DMS53 treated with DMSO at 0.1 percent for 48 hours (cell line): ENCODE measurements around the gene CFAP77.
A peak's percentile ranks its signal among the peaks of the same experiment; 100 is the strongest.

Experiments used
- DNase-seq: peaks from one replicate; lab custom pipeline; 2025; ENCODE audit not compliant: unreplicated experiment; lab: John Stamatoyannopoulos, UW

Gene CFAP77

GRCh38 chr9:132514011-132514744 is 104.2 kb downstream of the CFAP77 start:
- no peak for DNase-seq

DNA sequence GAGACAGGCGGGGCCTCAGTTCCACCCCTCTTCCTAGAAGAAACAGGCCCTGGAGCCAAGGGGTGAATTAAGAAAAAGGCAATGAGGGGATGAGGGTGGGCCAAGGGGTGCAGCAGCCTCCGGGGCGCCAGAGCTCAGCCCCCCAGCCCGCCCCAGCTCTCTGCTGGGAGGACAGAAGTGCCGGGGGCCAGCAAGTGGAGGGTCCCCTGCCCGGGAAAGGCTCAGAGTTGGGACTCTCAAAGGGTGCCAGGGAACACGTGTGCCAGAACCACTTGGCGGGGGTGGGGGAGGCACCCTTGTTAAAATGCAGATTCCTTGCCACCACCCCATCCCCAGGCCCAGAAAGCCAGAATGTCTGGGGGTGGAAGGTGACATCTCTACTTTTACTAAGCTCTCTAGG is 104.8 kb downstream of the CFAP77 start:
- DNase-seq = no peak

GRCh38 chr9:132516301-132516700 is 106.3 kb downstream of the CFAP77 start:
- DNase-seq = no peak

DNA sequence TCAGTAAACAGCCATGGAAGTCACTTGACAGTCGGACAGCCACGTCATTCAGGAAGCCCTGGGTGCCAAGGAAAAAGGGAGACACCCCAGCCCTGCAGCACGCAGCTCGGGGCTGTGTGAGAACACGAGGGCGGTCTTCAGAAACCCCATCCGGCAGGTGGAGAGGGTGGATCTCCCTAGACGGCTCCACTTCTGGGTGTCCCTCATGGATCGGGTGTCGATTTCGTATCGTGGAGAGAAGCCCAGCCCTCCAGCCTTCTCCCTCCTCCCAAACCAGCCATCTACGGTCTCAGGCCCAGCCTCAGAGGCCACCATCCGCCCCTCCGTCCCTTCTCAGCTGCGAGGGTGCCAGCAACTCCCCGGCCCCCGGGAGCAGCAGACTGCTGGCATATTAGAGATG is 106.9 kb downstream of the CFAP77 start:
- peak; percentile 9 for DNase-seq

DNA sequence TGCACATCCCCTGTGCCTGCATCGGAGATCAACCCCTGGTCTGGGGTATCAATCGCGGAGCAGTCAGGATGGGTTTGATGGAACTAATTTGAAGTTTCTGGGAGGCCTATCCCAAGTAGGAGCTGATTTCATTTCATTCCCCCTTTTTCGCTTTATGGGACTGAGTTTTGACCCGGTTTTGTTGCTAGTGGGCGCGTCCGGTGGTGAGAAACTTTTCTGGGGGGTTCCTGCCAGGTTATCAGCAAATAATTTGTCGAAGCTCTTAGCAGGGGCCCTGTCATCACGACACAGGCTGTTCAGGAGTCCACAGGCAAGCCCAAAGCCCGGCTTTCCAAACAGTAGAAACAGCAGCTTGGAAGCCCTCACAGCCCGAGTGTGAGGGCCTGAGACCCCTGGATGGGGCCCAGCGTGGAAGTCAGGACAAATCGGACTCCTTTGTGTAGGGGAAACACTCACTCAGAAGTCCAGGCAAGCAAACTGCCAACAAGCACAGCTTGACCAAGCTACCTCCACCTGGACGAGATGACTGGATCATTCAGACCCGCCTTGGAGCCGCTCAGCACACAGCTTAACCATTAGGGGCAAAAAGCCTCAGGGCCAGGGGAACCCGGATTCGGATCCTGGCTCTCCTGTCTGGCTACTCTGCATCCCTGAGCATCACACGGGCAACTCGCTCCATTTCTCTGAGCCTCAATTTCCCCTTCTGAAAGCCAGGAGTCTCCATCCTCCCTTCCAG is 108.0 kb downstream of the CFAP77 start:
- no peak for DNase-seq

- DNase-seq = no peak
Measured at GRCh38 chr9:132518626-132519025, 108.6 kb downstream of the CFAP77 start.

- no peak for DNase-seq
Measured at GRCh38 chr9:132519033-132519432, 109.0 kb downstream of the CFAP77 start.

DNA sequence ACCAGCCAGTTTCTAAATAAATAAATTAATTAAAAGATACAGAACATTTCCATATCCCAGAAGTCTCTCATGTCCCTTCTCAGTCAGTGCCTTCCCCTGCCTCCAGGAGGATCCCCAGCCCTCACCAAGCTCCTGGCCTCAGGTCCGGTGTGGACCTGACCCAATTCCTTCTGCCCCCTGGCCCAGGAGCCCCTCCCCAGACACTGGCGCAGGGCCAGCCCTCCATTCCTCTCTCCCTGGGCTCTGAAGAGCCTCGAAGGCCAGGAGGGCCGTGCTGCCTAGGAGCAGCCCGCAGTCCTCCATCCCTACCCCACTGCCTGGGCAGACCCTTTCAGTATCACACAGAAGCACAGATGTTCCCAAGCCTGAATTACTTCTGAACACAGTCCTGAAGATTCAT is 110.6 kb downstream of the CFAP77 start:
- DNase-seq = no peak

- no peak for DNase-seq
Measured at GRCh38 chr9:132525308-132526023, 115.5 kb downstream of the CFAP77 start.

- DNase-seq = no peak
Measured at GRCh38 chr9:132531195-132531594, 121.2 kb downstream of the CFAP77 start.

DNA sequence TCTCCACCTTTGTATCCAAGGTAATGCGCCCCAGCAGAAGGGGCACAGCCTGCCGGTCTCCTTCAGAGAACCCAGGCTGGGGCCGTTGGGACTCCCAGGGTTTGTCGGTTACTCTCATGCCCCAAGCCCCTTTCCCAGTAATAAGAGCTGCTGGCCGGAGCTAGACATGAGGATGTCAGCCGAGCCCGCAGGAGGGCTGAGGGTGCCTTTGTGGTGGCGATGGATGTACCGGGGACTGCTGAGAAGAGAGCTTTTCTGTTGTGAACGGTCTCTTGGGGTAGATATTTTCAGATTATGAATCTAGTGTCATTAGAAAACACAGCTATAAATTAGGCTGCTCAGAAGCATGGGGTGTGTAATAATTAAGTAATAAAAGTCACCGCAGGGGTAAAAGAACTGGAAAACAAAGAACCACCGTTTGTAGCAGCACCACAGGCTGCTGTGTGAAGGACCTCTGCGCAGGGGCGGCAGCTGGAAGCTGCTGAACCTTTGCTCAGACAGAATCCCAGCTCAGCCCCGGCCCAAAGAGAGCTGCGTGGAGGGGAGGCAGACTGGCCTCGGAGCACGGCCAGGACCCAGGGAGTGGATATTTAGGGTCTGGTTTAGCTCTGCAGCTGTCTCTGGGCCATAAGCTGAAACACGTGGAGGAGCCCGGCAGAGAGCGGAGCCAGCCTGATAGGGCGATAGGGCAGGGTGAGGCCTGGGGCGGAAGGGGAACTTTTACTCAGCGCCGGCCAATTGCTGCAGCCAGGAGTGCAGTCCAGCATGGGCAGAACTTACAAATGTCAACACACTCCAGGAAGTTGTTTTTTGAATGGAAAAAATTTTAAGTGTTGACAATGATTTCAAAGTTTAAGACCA is 121.9 kb downstream of the CFAP77 start:
- DNase-seq = no peak

- DNase-seq = no peak
Measured at GRCh38 chr9:132534832-132535231, 124.8 kb downstream of the CFAP77 start.

GRCh38 chr9:132536124-132536523 is 126.1 kb downstream of the CFAP77 start:
- DNase-seq = no peak

DNA sequence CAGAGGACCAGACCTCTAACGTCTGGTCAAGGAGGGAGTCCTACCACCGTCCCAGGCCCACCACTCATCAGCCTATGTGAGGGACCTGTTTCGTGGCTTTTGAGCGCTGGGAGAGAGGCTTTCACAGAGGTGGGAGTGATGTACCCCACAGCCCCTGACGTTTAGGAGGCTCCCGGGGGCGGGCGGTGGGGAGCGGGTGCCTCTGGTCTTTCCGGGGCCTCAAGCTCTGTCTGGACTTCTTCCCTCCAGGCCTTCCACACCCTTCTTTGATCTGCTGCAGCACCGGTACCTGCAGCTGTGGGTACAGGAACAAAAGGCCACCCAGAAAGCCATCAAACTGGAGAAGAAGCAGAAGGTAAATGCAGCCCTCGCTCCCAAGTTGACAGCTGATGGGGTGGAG is 127.3 kb downstream of the CFAP77 start:
- DNase-seq = no peak

DNA sequence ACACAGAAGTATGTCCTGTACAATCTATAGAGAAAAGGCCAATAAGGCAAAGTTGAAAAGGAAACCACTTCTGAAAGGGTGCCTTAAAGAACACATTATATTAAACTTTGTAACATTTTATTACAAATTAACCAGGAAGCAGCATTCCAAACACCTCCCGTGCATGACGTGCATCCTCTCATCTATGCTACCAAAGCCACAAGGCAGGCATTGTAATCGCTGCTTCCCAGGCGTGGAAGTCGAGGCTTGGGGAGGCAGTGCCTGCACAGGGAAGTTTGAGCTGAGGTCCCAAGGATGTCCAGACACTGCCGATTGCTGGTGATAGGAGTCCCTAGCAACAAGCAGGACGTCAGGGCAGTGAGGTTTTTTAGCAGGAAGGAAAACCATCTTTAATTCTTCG is 128.1 kb downstream of the CFAP77 start:
- DNase-seq = no peak

- DNase-seq = no peak
Measured at GRCh38 chr9:132539096-132539495, 129.1 kb downstream of the CFAP77 start.

DNA sequence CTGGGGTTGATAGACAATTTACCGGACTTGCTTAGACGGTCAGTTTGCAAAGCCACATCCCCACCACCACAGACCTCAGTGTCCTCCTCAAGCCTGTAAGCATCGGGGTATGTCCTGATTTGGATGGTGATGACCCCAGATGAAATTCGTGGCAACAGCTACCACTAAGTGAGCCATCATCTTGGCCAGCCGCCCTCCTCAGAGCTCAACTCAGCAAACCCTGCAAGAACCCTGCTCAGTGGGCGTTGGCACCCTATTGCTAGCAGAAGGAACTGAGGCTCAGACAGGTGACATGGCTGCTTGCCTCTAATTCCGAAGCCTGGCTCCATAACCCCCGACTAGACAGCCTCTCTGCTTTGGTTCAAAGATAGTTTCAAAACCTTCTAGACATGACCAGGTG is 131.0 kb downstream of the CFAP77 start:
- no peak for DNase-seq

DNA sequence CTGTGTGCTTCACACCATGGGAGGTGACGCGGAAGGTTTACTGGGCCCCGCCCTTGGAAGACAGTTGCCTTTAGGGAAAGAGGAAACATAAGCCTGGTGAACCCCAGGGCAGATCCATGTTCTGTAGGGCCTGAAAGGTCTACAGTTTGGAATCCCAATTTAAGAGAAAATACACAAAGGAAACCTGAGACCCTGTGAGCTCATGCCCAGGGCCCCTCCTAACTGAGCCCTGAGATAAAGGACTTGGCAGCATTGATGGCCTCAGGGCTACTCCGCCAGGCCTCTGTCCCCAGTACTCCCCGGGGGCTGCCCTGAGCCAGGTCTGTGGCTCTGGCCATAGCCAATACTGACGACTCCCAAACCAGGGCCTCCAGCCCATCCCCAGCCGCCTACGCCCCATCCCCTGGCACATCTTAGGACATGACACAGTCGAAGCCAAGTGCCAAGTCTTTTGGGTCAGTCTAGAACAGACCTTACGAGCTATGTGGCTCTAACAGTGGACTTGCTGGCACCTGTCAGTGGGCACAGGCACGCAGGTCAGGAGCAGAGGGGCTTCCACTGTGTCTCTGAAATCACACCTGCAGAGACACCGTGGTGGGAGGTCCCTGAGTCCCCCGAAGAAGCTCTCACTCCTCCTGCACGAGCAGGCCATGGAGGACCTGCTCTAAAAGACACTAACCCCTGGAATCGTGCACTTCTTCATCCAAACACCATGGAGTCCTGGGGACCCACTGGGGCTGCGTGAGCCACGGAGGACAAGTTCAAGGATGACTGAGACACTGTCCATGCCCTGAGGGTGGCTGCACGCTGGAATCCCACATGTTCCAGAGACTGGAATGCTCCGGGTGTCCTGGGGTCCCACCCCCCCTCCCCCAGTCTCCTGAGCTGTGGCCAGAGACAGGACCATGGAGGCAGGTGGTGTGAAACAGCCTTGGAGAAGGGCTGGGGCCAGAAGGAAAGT is 132.1 kb downstream of the CFAP77 start:
- DNase-seq = no peak

GRCh38 chr9:132543251-132543650 is 133.2 kb downstream of the CFAP77 start:
- no peak for DNase-seq

- peak; percentile 41 for DNase-seq
Measured at GRCh38 chr9:132543960-132544359, 133.9 kb downstream of the CFAP77 start.
